Stimulated activated naive CD8-positive, alpha-beta T cell treated with anti-CD3 and anti-CD28 coated beads, Interleukin-15, amount 100 ng/mL, for 72 hours (primary cell): ENCODE measurements around the gene SMIM23.
"Not testable (repeated sequence)": the region's sequence is repeated elsewhere in the genome, so short reads cannot be mapped to it uniquely, and the experiment has no call there.

Source experiments
- ATAC-seq: fragments of 150-1000 bp; cut with Tn5 transposase; 2 replicates; pipeline ENCODE4 v1.10.0; 2021; ENCODE audit warnings: mild to moderate bottlenecking, moderate library complexity
- DNase-seq, 2 donors: peaks; one replicate each; pipeline ENCODE4 v3.0.0; 2021 to 2022
- H3K27ac Mint-ChIP-seq, 2 donors: one replicate each; pipeline ENCODE4 v1.8.0; 2022; ENCODE audit warnings: mild to moderate bottlenecking in 2 of 2, mixed read lengths in 2 of 2, moderate library complexity in 2 of 2
- H3K27me3 Mint-ChIP-seq: one replicate; pipeline ENCODE4 v1.8.0; 2022; ENCODE audit warnings: mixed read lengths
- H3K4me1 Mint-ChIP-seq: one replicate; pipeline ENCODE4 v1.8.0; 2022; ENCODE audit warnings: mild to moderate bottlenecking, mixed read lengths
- H3K4me3 Mint-ChIP-seq, 2 donors: one replicate each; pipeline ENCODE4 v1.8.0; 2022; ENCODE audit warnings: mild to moderate bottlenecking in 2 of 2, mixed read lengths in 2 of 2, moderate library complexity in 1 of 2
- H3K9me3 Mint-ChIP-seq, 2 donors: one replicate each; pipeline ENCODE4 v1.8.0; 2022; ENCODE audit warnings: mixed read lengths in 2 of 2

The SMIM23 gene

DNA sequence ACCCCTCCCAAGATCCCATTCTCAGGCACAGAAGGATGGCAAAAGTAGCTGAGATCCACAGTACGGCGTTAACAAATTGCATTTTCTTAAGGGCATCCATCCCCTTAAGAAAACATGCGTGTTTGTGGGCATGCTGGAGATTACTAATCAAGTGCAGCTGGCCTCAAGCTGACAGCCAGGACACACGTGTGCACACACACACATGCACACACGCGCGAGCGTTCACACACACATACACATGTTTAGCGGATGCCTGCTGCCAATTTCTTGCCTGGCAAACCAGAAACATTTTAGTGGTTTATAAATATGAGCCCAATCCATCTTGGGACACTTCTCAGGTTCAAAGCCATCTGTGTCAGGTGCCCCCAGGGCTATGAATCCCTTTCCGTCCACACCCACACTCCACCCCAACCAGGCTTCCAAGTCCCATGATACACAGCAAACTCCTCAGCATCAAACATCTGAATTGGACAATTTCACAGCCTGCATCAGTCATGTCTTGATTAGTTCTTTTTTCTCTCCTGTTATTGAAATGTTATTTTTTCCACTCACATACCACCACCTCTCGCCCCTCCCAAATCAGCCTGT, 23.5 kb upstream of the SMIM23 start:
- no peak for ATAC-seq
- peaks cover 5 to 17% of the 10 kb centered on the region in 2 donors for H3K9me3 Mint-ChIP-seq

DNA sequence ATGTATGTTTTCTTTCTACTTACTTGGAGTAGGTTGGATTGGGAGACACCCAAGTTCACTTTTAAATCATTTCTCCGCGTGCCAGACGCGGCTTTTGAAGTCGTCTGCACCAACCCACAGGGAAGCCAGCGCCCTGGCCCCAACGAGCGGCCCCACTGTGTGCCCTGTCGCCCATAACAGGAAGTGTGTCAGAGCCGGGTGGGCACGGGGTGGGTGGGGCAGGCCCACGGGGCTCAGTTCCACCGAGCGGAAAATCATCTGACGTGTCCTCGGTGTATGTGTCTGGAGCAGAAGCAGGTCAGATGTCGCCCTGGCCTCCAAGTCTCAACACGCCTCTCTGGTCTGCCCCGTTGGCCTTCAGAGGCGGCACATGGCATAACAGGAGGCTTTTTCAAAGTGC, 22.7 kb upstream of the SMIM23 start:
- ATAC-seq (no peak), DNase-seq (no peak)
- peaks cover 24% of the 10 kb centered on the region for H3K27me3 Mint-ChIP-seq
- no peak overlapping the region for H3K4me3 Mint-ChIP-seq
- no peaks in the 10 kb centered on the region for H3K4me1 Mint-ChIP-seq
- peaks cover 8 to 13% of the 10 kb centered on the region in 2 donors for H3K9me3 Mint-ChIP-seq
- H3K27ac Mint-ChIP-seq, result no peak overlapping the region

More for the DNA sequence above, 23.5 kb upstream of the SMIM23 start:
- Mint-ChIP-seq H3K27me3 (peaks cover 24% of the 10 kb centered on the region), H3K4me1 (no peaks in the 10 kb centered on the region), H3K27ac (no peak overlapping the region), H3K4me3 (no peak overlapping the region)
- DNase-seq, result no peak

DNA sequence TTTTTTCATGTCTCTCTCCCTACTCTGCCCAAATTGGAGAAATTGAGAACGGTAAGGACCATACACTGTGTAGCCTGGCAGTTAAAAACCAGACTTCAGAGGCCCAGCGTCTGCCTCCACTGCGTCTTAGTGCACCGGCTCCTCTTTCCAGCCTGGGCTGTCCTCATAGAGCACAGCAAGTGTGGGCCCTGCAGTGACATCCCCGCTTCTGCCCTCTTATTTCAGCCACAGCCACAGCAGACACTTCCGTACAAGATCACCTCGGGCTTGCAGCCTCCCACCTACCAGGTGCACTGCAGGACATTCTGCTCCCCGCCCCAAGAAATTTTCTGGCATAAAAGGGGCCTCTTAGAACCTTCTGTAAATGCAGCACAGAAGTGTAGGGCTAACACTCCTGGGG, 21.4 kb upstream of the SMIM23 start:
- DNase-seq (no peak), ATAC-seq (no peak)
- Mint-ChIP-seq H3K4me3 (no peak overlapping the region), H3K27me3 (peaks cover 24% of the 10 kb centered on the region), H3K4me1 (no peaks in the 10 kb centered on the region), H3K27ac (no peak overlapping the region), H3K9me3 (peaks cover 7 to 8% of the 10 kb centered on the region in 2 donors)

GRCh38 chr5:171766875-171767274, 18.7 kb upstream of the SMIM23 start:
- peaks cover 7 to 8% of the 10 kb centered on the region in 2 donors for H3K9me3 Mint-ChIP-seq
- DNase-seq, result no peak
- peaks cover 41% of the 10 kb centered on the region for H3K27me3 Mint-ChIP-seq
- H3K4me3 Mint-ChIP-seq, result no peak overlapping the region
- no peak overlapping the region for H3K27ac Mint-ChIP-seq
- no peaks in the 10 kb centered on the region for H3K4me1 Mint-ChIP-seq
- no peak for ATAC-seq

DNA sequence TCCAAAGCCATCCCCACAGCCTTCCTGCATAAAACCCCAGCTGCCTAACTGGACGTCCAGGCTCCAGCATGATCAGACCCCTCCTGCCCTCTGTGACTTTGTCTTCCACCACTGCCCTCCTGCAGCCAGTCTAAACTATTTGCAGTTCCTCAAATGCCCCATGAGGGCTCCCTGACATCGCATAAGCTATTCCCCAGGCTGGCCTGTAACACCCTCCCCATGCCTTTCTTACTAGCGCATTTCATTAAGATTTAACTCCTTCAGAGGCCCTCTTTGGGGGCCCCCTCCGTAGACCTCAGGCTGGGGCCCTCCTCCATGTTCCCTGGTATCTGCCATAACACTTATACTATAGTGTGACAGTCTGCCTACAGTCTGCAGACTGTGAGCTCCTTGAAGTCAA, 15.5 kb upstream of the SMIM23 start:
- DNase-seq (no peak), ATAC-seq (no peak)
- Mint-ChIP-seq H3K27ac (no peak overlapping the region), H3K9me3 (peaks cover 7 to 8% of the 10 kb centered on the region in 2 donors), H3K27me3 (peaks cover 27% of the 10 kb centered on the region), H3K4me1 (no peaks in the 10 kb centered on the region), H3K4me3 (no peak overlapping the region)

DNA sequence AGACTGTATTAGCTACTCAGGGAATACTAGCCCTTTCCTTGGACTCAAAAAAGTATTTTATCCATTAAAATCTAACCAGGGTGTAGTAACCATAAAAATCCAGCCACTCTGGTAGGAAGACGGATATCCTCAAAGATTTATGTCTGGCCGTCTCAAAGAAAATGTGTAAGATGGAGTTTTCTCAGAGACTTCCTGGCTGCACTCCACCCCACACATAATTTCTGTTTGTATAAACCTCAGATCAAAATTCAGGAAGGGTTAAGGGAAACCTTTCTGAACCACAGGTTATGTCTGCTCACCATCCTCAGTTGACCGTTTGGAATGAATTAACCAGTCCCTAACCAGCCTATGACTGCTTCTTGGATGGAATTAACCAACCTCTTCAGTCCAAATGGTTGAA, 13.8 kb upstream of the SMIM23 start:
- no peak overlapping the region for H3K4me3 Mint-ChIP-seq
- H3K27me3 Mint-ChIP-seq, result peaks cover 28% of the 10 kb centered on the region
- DNase-seq (no peak), ATAC-seq (no peak)
- H3K27ac Mint-ChIP-seq, result no peak overlapping the region
- peaks cover 4% of the 10 kb centered on the region for H3K4me1 Mint-ChIP-seq
- H3K9me3 Mint-ChIP-seq, result peaks cover 0 to 5% of the 10 kb centered on the region in 2 donors

GRCh38 chr5:171773106-171773505, 12.5 kb upstream of the SMIM23 start:
- Mint-ChIP-seq H3K4me1 (peaks cover 4% of the 10 kb centered on the region), H3K9me3 (no peaks in the 10 kb centered on the region), H3K27ac (no peak overlapping the region), H3K27me3 (peaks cover 36% of the 10 kb centered on the region), H3K4me3 (no peak overlapping the region)
- no peak for DNase-seq
- no peak for ATAC-seq

DNA sequence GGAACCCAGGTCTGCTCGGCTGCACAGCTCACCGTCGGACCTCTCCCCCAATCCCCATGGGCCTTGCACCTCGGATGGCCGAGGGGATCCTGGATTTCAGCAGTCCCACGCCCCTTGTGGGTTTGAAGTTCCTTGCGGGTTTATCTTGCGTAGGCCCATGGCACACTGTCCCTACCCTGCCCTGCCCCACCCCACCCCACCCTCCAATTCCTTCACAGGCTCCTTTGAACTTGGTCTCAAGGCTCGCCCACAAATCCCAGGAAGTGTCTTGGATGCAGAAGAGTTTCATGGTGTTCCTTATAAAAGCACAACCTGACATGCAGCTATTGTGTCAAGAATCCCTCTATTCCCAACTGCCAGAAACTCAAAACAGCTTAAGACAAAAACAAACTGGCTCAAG, 11.2 kb upstream of the SMIM23 start:
- DNase-seq, result no peak
- no peak for ATAC-seq
- H3K9me3 Mint-ChIP-seq, result no peaks in the 10 kb centered on the region
- no peak overlapping the region for H3K27ac Mint-ChIP-seq
- H3K4me1 Mint-ChIP-seq, result peaks cover 4% of the 10 kb centered on the region
- no peak overlapping the region for H3K4me3 Mint-ChIP-seq
- peaks cover 49% of the 10 kb centered on the region for H3K27me3 Mint-ChIP-seq

GRCh38 chr5:171776213-171776612, 9.4 kb upstream of the SMIM23 start:
- no peak overlapping the region for H3K4me3 Mint-ChIP-seq
- no peaks in the 10 kb centered on the region for H3K9me3 Mint-ChIP-seq
- no peak overlapping the region for H3K27ac Mint-ChIP-seq
- no peak for DNase-seq
- peaks cover 44% of the 10 kb centered on the region for H3K27me3 Mint-ChIP-seq
- H3K4me1 Mint-ChIP-seq, result peaks cover 4% of the 10 kb centered on the region
- no peak for ATAC-seq

GRCh38 chr5:171776770-171777759, 8.6 kb upstream of the SMIM23 start:
- Mint-ChIP-seq H3K4me3 (no peak overlapping the region), H3K27ac (no peak overlapping the region), H3K9me3 (no peaks in the 10 kb centered on the region), H3K4me1 (peaks cover 4% of the 10 kb centered on the region), H3K27me3 (peaks cover 43% of the 10 kb centered on the region)
- DNase-seq (no peak), ATAC-seq (no peak)

DNA sequence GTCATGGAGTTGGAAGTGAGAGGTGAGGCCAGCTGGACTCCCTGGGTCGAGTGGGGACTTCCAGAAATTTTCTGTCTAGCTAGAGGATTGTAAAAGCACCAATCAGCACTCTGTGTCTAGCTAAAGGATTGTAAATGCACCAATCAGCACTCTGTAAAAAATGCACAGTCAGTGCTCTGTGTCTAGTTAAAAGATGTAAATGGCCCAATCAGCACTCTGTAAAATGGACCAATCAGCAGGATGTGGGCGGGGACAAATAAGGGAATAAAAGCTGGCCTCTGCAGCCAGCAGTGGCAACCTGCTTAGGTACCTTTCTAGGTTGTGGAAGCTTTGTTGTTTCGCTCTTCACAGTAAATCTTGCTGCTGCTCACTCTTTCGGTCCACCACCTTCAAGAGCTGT, 3.9 kb upstream of the SMIM23 start:
- H3K9me3 Mint-ChIP-seq, H3K4me3 Mint-ChIP-seq, H3K27ac Mint-ChIP-seq, H3K4me1 Mint-ChIP-seq, ATAC-seq, DNase-seq: not testable (repeated sequence)
- H3K27me3 Mint-ChIP-seq, result peaks cover 51% of the 10 kb centered on the region

- Mint-ChIP-seq H3K9me3 (no peaks in the 10 kb centered on the region), H3K4me1 (no peaks in the 10 kb centered on the region), H3K27ac (no peak overlapping the region), H3K27me3 (peaks cover 44% of the 10 kb centered on the region), H3K4me3 (no peak overlapping the region)
- ATAC-seq (no peak), DNase-seq (no peak)
These were observed 3.2 kb upstream of the SMIM23 start for GRCh38 chr5:171782332-171782966.

DNA sequence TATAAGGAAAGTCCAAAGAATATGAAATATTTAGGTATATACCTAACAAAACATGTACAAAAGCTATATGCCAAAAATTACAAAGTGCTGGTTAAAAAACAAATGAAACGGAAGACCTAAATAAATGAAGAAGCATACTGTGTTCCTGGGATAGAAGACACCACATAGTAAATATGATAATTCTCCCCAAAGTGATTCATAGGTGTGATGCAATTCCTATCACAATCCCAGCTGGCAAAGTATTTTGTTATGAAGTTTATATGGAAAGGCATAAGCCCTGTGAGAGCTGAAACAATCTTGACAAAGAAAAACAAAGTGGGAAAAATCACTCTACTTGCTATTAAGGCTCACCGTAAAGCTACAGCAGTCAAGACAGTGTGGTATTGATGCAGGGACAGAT, 2.6 kb upstream of the SMIM23 start:
- H3K4me1 Mint-ChIP-seq, result no peaks in the 10 kb centered on the region
- H3K27ac Mint-ChIP-seq, result no peak overlapping the region
- H3K4me3 Mint-ChIP-seq, result no peak overlapping the region
- no peaks in the 10 kb centered on the region for H3K9me3 Mint-ChIP-seq
- peaks cover 42% of the 10 kb centered on the region for H3K27me3 Mint-ChIP-seq
- DNase-seq (no peak), ATAC-seq (no peak)

GRCh38 chr5:171789353-171789752, 3.7 kb downstream of the SMIM23 start:
- H3K27ac Mint-ChIP-seq, result no peak overlapping the region
- peaks cover 34% of the 10 kb centered on the region for H3K27me3 Mint-ChIP-seq
- no peaks in the 10 kb centered on the region for H3K4me1 Mint-ChIP-seq
- no peak for DNase-seq
- no peak for ATAC-seq
- H3K9me3 Mint-ChIP-seq, result no peaks in the 10 kb centered on the region
- no peak overlapping the region for H3K4me3 Mint-ChIP-seq

- DNase-seq (no peak), ATAC-seq (no peak)
- Mint-ChIP-seq H3K4me3 (no peak overlapping the region), H3K27me3 (peaks cover 33% of the 10 kb centered on the region), H3K4me1 (no peaks in the 10 kb centered on the region), H3K27ac (no peak overlapping the region), H3K9me3 (no peaks in the 10 kb centered on the region)
These were observed 4.8 kb downstream of the SMIM23 start for GRCh38 chr5:171790408-171790807.

GRCh38 chr5:171794470-171794960, 8.9 kb downstream of the SMIM23 start:
- Mint-ChIP-seq H3K4me1 (no peaks in the 10 kb centered on the region), H3K4me3 (no peak overlapping the region), H3K27ac (no peak overlapping the region), H3K27me3 (peaks cover 58% of the 10 kb centered on the region), H3K9me3 (no peaks in the 10 kb centered on the region)
- DNase-seq, result no peak
- no peak for ATAC-seq
